GM10266 (cell line): ENCODE results near the gene MAML3.

Experiments
- DNase-seq: peaks from one replicate; pipeline ENCODE4 v3.0.0; 2012; ENCODE audit errors: extremely low spot score
- CTCF ChIP-seq: IDR thresholded peaks from 2 replicates; pipeline ENCODE4 v1.5.1; 2012; ENCODE audit warnings: mild to moderate bottlenecking, low read depth; ENCODE audit not compliant: control insufficient read depth, insufficient read depth; ENCODE audit errors: missing control alignments

The MAML3 gene

GRCh38 chr4:139840773-139841172 lies 313.2 kb downstream of the MAML3 start:
- no peak for DNase-seq
- no peak for TF ChIP-seq CTCF

GRCh38 chr4:139839403-139840031 lies 314.5 kb downstream of the MAML3 start:
- TF ChIP-seq CTCF = no peak
- DNase-seq = no peak

DNA sequence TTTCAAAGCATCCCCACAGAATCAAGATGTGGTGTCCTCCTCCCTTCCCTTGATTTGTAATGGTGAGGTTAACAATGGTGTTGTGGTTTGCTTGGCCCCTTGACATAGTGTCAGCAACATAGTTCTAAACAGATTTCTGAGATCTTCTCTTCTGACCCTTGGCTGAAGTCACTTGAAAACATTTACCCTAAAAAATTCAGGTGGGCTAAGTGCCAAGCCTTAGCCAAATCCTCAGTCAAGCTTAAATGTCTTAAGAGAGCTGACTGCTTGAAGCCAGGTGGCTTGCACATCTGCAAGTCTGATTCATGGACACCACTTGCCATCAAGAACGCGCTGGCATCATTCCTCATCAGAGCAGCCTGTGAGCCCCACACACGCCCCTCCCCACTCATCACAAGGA lies 315.2 kb downstream of the MAML3 start:
- no peak for TF ChIP-seq CTCF
- no peak for DNase-seq

DNA sequence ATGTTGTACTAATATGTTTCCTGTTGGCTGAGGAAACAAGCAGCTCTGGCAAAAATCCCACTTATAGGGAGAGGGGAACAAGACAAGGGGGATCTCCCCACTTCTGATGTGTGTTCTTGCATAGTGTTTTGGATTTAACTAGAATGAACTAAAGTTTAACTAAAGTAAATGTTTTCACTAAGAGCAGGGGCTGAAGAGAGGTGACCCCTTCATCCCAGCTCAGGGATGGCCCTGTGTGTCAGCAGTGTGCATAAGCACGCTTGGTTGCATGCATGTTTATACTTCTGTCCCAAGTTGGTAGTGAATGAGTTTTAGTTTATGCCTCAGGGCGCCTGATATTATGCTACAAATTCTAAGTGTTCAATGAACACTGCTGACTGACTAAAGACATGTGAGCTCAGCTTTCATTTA lies 319.0 kb downstream of the MAML3 start:
- TF ChIP-seq CTCF = no peak
- DNase-seq = no peak

DNA sequence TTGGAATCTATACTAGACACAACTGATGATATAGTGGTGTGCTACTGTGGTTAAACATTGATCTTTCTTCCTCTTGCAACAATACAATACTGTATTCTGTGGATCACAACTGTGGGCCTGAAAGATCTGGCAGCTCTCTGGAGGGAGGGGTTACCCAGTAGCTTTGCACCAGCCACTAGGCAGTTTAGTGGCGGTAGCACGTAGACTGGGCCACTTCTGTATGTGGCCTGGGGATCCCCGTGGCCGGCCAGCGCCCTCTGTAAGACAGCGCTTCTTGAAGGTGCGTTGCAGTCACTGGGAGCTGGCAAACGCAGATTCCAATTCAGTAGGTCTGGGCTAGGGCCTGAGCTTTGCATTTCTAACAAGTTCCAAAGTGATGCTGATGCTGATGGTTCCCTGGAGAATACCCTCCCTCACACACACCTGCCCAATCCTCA lies 319.7 kb downstream of the MAML3 start:
- DNase-seq = no peak
- TF ChIP-seq CTCF = no peak

DNA sequence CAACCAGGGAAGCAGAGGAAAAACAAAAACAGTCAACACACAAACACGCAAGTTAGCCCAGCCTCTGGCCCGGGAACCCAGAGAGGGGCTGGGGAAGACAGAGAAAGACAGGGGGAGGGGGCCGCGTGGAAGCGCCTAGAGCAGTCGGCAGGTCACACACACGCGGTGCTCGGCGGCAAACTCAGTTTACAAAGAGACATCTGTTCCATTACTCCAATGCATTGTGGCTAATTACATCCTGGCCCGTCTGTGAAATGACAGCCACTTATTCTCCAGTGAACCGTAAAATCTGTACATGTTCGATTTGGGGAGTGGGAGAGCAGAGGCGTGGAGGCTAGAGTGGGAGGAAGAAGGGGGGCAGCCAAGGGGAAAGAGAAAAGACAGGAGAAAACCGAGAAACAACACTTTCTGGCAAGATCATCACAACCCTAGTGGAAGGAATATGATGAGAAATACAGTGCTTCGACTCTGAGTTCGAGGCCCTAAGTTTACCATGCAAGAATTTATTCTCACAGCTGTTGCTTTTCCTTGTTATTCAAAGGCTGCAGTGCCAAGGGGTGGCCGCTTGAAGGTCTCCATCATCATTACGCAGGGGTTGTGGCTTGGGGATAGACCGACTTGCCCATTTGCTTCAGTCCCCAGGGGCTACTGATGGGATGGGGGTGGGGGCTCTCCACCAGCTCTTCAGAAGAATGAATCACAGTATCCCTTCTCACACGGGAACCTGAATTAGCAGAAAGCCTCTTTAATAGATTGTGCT lies 320.7 kb downstream of the MAML3 start:
- DNase-seq = no peak
- no peak for TF ChIP-seq CTCF
